Peyer's patch (tissue), 4 donors: ENCODE data around the gene BLNK.
"Not testable (repeated sequence)": the region's sequence is repeated elsewhere in the genome, so short reads cannot be mapped to it uniquely, and the experiment has no call there.

ENCODE experiments used
- POLR2A ChIP-seq, 2 donors: fragments of 450-650 bp; IDR thresholded peaks; one replicate each; pipeline ENCODE4 v1.5.1; 2017; ENCODE audit warnings: antibody characterized with exemption in 2 of 2, mild to moderate bottlenecking in 2 of 2, moderate library complexity in 2 of 2
- TF ChIP-seq, protein P1 (sequence below), 6 experiments: fragments of 450-650 bp in 4 of 6; fragments of 200-600 bp in 2 of 6; sonication (generic) in 1 of 6; IDR thresholded peaks; one replicate each; pipeline ENCODE4 v1.5.1; 2017 to 2019; ENCODE audit warnings: antibody characterized with exemption in 6 of 6, mild to moderate bottlenecking in 3 of 6, moderate library complexity in 1 of 6

DNA sequence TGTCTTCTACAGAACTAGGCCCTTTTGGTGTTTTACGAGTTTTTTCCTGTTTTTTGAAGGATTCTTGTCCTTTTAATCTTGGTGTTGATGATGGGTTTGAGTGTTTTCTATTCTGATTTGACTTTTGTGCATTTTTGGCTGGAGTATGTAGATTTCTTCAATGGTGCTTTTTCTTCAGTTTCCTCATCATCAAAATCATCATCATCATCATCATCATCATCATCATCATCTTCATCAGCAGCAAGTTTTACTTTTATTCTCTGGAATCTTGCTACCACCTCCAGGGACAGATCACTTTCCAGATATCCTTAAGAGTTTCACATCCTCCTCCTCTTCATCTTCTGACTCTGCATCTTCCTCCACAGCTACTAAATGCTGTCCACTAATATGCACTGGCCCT, 81.9 kb downstream of the BLNK start:
- not testable (repeated sequence) for TF ChIP-seq POLR2A (IDR thresholded peaks at IDR 0.05)
- TF ChIP-seq, protein P1, sequence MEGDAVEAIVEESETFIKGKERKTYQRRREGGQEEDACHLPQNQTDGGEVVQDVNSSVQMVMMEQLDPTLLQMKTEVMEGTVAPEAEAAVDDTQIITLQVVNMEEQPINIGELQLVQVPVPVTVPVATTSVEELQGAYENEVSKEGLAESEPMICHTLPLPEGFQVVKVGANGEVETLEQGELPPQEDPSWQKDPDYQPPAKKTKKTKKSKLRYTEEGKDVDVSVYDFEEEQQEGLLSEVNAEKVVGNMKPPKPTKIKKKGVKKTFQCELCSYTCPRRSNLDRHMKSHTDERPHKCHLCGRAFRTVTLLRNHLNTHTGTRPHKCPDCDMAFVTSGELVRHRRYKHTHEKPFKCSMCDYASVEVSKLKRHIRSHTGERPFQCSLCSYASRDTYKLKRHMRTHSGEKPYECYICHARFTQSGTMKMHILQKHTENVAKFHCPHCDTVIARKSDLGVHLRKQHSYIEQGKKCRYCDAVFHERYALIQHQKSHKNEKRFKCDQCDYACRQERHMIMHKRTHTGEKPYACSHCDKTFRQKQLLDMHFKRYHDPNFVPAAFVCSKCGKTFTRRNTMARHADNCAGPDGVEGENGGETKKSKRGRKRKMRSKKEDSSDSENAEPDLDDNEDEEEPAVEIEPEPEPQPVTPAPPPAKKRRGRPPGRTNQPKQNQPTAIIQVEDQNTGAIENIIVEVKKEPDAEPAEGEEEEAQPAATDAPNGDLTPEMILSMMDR (IDR thresholded peaks at IDR 0.05) = not testable (repeated sequence)
